GM19240 (cell line): ENCODE data around the gene STK39.

Experiments
- DNase-seq: peaks from one replicate; pipeline ENCODE4 v3.0.0; 2011; ENCODE audit warnings: low spot score; ENCODE audit not compliant: insufficient read length

STK39 gene

GRCh38 chr2:168243061-168243460 is 4.3 kb downstream of the STK39 start:
- DNase-seq = no peak

GRCh38 chr2:168241746-168242145 is 5.6 kb downstream of the STK39 start:
- DNase-seq = no peak

- no peak for DNase-seq
Measured at GRCh38 chr2:168241208-168241607, 6.2 kb downstream of the STK39 start.

DNA sequence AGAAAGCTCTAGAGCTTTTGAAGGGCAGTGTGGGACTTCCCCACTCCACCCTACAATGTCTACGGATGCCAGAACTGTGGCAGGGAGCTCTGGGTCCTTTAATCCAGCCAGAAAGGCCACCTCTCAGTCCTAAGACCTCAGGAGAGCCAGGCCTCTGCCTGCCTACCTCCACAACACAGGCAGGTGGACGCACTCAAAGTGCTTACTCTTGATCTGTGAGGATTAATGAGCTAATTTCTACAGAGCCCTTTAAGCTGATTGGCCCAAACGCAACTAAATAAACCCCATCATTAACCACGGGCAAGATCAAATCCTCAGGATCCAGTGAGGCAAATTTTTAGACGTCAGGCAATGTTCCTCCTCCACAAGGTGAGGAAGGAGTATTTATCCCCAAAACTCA is 8.1 kb downstream of the STK39 start:
- no peak for DNase-seq

DNA sequence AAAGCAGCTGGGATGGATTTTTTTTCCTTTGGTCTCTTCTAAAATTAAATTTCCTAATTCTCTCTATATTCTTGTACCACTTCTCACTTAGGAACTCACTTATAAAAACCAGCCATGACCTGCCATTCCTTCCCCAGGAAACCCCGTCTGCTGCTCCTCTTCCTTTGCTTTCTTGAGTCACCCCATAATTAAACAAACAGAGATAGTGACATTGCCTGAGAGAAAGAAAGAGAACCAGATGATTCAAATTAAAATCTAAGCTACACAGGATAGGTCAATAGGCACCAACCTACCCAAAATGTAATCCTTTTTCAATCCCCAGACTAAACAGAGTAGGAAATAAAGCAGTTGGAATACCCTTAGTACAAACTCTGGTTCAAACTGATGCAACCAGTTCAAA is 9.7 kb downstream of the STK39 start:
- DNase-seq = no peak

- no peak for DNase-seq
Measured at GRCh38 chr2:168234407-168235085, 12.8 kb downstream of the STK39 start.

DNA sequence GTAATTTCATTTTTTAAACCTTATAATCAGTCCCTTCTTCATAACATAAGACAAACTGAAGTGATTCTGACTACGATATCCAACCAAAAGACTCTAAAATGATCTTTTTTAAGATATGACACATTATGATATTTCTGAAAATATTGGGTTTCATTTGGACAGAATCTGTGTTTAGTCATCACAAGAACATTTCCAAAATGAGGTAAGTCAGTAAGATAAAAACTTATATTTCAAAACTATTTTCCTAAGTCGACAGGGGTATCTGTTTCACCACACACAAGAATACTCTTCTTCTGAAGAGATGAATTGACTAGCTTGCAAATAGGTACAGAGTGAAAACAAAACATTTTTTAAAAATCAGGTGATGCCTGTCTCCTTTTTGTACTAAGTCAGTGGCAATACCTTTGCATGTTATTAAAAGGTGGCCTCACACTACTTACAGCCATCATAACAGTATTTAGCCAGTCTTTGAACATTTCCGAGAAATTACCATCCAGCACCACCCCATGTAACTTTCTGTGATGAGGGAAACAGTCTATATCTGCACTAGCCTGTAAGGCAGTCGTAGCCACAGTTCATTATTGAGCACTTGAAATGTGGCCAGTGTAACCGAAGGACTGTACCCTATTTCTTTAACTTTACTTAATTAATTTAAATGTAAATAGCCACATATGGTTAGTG is 13.5 kb downstream of the STK39 start:
- no peak for DNase-seq

GRCh38 chr2:168233166-168233565 is 14.2 kb downstream of the STK39 start:
- DNase-seq = no peak

DNA sequence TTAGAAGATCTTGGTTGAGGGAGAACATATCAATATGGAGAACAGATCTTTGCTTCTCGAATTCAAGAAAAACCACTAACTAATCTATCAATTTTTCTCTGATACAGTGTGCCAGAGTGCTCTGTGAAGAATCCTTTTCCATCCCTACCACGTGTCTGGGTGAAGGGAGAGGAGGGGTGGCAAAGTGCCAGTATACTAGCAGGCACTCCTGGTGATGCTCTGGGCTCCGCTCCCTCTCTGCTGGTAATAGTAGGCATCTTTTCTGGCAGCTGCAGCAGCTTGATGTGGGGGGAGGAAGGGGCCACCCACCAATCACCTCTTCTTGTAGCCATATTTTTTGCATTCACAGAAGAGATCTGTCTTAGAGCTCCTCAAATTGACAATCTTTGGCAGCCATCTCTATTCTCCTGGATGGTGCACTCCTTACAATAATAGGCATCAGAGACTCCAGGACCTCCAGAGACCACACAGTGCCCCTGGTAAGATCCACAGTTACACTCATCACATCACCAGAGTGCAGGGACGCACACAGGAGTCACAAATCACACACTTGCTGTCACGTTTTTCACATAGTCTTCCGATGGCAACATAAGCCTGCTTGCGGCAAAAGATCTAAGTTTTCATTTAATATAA is 15.7 kb downstream of the STK39 start:
- no peak for DNase-seq

DNA sequence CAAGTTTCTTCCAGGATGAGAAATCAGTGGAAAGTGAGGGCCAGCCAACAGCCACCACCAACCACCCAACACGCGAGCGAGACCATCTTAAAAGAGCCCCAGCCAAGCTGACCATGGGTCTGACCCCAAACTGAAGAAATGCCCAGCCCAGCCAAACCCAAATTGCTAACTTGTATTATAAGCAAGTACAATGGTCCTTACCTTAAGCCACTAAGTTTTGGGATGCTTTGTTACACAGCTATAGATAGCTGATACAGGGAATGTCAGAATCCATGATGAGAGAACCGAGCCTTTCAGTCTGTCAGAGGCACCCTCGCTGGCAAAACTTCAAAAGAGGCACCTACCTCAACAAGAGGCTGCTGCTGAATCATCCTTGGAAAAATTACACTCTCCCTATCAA is 17.0 kb downstream of the STK39 start:
- DNase-seq = no peak

- no peak for DNase-seq
Measured at GRCh38 chr2:168224346-168224745, 23.0 kb downstream of the STK39 start.

GRCh38 chr2:168222088-168222487 is 25.3 kb downstream of the STK39 start:
- DNase-seq = no peak

DNA sequence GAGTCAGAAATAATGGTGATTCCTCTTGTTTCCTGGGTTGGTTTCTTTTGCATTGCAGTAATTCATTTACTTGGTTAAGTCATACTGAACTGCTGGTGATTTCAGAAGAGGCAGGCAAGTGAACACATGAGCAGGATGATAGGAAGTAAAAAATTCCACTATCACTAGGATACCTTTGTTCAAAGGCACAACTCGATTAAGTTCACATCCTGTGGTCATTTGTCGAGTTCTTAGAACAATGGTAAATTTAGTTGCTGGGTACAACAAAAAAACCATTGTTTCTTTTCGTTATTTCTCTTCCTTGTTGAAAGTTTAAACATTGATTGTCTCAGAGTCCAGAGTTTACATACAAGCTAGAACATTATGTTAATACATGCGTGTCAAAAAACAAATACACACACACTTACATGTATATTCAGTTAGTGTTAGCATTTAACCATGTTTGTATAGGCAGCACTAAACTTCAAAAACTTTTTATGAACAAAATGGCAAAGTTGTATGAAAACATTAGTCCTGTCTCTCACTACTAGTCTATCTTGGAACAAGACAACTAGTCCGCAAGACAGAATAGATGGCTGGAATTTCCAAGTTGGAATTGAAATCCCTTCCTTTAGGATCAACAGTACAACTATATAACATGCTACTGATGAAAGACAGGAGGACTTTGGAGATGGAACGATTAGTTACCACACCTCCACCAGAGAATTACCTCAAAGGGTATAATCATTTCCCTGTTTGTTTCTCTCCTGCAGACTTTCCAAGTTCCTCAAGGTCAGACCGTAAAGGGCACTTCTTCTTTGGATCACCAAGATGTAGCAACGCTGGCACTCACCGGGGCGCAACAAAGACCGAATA is 26.2 kb downstream of the STK39 start:
- DNase-seq = no peak

DNA sequence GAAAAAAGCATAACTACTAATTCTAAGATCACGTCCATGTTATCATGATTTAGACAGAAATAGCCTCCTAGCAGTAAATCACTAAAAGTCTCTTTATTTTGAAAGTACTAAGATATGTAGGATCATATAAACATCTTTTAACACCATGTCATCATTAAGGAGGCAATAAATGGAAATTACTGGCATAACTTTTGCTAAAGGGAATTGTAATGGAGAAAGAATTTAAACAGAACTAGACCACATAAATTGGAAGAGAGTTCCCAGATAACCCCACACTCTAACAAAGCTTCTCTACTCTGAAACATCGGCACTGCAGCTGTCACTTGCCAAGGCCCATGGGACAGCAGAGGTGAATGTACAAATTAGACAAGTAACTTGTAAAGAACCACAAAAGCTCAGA is 29.5 kb downstream of the STK39 start:
- no peak for DNase-seq

GRCh38 chr2:168216351-168217005 is 30.9 kb downstream of the STK39 start:
- DNase-seq = no peak

GRCh38 chr2:168215813-168216212 is 31.6 kb downstream of the STK39 start:
- DNase-seq = no peak

GRCh38 chr2:168212866-168213265 is 34.5 kb downstream of the STK39 start:
- no peak for DNase-seq

GRCh38 chr2:168212167-168212566 is 35.2 kb downstream of the STK39 start:
- no peak for DNase-seq

- DNase-seq = no peak
Measured at GRCh38 chr2:168211664-168212163, 35.7 kb downstream of the STK39 start.

DNA sequence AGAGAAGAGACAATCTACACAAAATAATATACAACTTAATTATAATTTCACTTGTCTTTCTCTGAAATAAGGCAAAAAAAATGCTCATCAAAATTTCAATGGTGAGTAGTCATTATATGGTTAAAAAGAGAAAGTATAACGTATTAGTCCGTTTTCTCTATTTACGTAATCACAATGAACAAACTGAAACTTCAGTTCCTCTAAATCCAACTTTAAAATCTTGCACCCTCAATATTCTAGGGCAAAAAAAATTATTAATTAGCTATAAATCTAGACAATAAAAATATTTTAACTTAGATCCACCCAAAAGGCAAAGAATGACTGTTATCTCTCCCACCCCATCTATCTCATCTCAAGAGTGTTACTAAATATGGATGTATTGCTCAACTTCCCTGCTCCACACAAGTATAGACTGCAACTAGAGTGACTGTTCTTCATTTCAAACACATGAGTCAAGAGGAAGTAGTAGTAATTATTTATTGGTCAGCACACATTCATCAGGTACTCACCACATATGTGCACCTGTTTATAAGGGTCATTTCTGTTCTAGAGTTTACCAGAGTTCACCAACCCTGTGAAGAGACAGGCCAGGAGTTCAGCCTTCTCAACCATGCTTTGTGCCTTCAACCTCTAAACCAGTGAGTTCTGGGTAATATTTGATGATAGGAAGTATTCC is 36.4 kb downstream of the STK39 start:
- no peak for DNase-seq
